GM10266 (cell line): Measurements from ENCODE around the gene PPFIA4.
A peak's percentile ranks its signal among the peaks of the same experiment; 100 is the strongest.

Experiments used
- DNase-seq: peaks from one replicate; pipeline ENCODE4 v3.0.0; 2012; ENCODE audit errors: extremely low spot score
- TF ChIP-seq, protein P1 (sequence below): IDR thresholded peaks from 2 replicates; pipeline ENCODE4 v1.5.1; 2012; ENCODE audit warnings: mild to moderate bottlenecking, low read depth; ENCODE audit not compliant: control insufficient read depth, insufficient read depth; ENCODE audit errors: missing control alignments

PPFIA4 gene

DNA sequence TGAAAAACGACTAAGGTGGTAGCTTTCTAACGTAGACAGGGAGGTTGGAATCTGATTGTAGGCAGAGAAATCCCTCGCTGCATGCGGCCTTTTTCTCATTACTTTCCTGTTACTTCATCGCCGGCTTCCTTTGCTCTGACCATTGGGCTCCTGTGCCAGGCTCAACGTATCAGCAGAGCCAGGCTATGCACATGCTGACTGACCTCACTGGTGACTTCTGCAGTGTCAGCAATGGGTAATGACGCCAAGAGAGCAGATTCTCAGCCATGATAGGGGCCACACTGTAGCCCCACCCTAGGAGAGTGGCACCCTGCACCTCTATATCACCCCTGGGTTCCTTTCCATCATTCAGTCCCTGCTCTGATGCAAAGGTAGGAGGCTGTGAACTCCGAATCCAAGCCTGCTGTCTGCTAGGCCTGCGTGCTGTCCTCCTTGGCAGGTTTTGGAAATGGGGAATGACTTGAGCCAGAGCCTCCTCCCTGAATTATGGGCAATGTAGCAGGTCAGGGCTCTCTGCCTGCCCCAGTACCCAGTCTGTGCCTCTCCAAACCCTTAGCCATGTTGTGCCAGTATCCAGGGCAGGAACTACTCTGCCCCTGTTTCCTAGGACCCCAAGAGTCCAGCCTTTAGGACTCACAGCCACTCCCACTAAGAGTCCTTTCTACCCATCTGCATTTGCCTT is 11.4 kb downstream of the PPFIA4 start:
- no peak for DNase-seq

DNA sequence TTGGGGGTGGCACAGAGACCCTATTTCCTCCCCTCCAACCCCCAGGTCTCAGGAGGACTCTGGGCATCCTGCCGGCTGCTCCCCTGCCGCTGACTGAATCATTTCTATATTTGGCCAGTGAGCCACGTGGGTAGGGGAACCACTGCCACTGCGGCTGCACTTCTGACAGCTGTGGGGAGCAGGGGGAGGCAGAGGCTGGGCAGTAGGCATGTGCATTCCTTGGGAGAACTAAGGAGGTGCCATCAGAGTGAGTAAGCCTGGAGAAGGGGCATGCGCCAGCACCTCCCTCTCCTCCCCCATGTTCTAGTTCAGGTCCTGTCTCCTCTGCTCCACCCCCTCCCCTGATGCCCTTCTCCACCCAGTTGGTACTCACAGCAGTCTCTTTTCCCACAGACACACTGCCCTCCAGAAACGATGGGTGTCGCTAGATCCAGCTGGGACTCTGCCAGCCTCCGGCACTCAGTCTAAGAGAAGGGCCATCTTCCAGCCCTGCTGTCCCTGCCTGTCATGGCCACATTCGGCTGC is 12.0 kb downstream of the PPFIA4 start:
- DNase-seq, result peak; percentile 52
- TF ChIP-seq, protein P1, sequence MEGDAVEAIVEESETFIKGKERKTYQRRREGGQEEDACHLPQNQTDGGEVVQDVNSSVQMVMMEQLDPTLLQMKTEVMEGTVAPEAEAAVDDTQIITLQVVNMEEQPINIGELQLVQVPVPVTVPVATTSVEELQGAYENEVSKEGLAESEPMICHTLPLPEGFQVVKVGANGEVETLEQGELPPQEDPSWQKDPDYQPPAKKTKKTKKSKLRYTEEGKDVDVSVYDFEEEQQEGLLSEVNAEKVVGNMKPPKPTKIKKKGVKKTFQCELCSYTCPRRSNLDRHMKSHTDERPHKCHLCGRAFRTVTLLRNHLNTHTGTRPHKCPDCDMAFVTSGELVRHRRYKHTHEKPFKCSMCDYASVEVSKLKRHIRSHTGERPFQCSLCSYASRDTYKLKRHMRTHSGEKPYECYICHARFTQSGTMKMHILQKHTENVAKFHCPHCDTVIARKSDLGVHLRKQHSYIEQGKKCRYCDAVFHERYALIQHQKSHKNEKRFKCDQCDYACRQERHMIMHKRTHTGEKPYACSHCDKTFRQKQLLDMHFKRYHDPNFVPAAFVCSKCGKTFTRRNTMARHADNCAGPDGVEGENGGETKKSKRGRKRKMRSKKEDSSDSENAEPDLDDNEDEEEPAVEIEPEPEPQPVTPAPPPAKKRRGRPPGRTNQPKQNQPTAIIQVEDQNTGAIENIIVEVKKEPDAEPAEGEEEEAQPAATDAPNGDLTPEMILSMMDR, result no peak

More for the DNA sequence above, 11.4 kb downstream of the PPFIA4 start:
- TF ChIP-seq, protein P1, result no peak

DNA sequence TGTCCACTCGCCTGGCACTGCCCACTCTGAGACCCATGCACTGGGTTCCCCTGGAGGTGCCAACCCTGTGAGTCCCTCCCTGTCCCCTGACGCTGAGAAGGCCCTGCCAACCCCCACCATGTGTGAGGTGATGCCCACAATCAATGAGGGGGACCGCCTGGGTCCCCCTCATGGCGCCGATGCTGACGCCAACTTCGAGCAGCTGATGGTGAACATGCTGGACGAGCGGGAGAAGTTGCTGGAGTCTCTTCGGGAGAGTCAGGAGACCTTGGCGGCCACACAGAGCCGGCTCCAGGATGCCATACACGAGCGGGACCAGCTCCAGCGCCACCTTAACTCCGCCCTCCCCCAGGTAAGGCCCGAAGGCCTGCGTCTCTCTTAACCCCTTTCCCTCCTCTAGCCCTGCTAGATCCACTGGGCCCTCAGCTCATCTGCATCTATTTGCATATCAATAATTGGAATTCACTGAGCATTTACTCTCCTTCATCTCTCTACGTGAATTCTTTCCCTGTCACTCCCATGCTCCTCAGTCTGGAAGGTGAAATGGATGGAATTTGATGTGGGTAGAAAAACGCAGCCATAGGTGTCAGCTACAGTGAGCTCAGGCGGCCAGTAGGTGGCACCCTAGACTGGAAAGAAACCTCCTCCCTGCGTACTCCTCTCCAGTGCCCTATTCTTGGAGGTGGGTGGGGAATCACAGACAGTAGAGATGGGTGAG is 12.8 kb downstream of the PPFIA4 start:
- TF ChIP-seq, protein P1, result peak; percentile 89
- peak; percentile 74 for DNase-seq

DNA sequence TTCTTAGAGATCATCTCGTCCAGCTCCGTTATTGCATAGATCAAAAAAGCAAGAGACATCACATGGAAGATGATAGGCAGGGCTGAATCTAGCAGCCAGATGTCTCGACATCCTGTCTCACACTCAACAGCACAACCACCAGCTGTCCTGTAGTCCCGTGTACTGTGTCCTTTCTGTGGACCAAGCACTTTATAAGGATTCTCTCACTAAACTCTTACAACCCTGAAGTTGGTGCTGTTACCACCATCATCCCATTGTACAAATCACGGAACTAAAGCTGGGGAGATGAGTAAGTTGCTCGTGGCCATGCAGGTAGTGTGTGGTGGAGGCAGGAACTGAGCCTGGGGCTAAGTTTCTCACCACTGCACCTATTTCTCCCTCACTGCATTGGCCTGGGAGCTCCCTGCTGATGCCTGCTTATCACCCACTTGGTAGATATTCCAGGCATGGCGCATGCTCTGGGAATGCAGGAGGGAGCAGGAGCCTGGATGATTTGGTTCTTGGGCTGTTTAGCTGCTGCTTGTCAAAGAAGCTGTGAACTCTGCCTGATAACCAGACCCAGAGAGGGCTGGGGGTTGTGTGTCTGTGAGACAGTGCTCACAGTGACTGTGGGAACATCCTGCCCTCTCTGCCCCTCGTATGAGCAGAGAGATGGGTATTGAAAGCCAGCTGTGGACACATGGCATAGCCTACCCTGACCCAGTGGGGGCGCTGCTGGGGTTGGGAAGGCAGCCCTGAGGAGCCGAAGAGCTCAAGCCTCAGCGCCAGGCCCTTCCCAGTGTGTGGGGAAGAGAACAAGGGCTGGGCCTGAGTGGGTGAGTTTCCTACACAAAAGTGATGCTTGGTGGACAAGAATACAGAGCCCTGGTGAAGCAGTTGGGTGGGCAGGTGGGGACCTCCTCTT is 13.6 kb downstream of the PPFIA4 start:
- DNase-seq, result no peak
- TF ChIP-seq, protein P1, result no peak

DNA sequence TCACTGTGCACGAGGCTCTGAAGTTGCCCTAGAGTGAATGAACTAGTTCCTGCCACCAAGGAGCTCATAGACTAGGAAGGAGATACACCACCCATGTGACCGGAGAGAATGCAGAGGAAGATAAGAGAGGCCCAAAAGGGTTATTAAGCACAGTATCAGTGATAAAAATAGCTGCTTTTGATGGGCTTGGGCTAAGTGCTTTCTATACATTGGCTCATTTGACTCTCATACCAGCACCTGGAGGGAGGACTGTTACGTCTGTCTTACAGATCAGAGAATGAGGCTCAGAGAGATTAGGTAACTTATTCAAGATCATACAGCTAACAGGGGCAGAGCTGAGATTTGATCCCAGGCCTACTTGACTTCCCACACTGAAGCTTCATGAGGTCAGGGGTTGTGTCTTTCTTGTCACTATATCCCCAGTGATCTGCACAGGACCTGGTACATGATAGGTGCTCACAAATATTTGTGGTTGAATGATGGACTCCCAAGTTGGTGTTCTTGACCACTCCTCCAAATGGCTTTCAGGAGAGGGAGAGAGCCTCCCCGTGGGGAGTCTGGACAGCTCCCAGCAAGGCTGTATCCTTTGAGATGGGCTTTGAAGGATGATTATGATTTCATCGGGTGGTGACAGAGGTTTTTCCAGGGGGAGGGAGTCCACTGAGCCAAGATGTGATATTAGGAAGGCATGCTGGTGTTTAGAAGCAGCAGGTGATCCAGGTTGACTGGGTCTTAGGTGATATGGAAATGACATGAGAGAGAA is 14.4 kb downstream of the PPFIA4 start:
- no peak for DNase-seq
- TF ChIP-seq, protein P1, result no peak

DNA sequence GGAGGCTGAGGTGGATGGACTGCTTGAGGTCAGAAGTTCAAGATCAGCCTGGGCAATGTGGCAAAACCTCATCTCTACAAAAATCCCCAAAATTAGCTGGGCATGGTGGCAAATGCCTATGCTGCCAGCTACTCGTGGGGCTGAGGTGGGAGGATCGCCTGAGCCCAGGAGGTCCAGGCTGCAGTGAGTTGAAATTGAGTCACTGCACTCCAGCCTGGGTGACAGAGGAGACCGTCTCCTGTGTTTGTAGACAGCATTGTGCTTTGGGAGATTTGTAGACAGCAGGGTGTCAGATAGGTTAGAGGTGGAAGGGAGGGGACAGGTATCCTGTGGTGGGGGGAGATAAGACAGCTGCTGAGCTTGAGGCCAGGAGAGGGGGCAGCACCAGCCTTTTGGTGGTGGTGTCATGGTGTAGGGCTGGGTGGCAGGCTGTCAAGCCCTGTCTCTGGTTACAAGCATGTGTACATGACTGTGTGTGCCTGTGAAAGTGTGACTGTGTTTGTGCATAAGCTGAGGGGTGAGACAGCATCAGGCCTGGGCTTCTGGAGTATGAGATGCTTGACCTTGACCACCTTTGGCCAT is 15.2 kb downstream of the PPFIA4 start:
- TF ChIP-seq, protein P1, result no peak
- no peak for DNase-seq
